ENCODE measurements around the gene KLHL18.
"Not testable (repeated sequence)": the region's sequence is repeated elsewhere in the genome, so short reads cannot be mapped to it uniquely, and the experiment has no call there.

Gene KLHL18

DNA sequence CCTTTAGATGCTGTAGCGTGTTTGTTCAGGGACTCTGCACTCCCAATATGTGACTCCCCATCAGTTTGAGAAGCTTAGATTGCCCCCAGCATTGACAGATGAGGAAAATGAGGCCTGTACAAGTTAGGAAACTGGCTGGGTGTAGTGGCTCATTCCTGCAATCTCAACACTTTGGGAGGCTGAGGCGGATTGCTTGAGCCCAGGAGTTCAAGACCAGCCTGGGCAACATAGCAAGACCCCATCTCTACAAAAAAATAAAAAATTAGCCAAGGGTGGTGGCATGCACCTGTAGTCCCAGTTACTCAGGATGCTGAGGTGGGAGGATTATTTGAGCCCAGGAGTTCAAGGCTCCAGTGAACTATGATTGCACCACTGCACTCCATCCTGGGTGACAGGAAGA is 84.1 kb downstream of the KLHL18 start:
- no peak for DNase-seq

DNA sequence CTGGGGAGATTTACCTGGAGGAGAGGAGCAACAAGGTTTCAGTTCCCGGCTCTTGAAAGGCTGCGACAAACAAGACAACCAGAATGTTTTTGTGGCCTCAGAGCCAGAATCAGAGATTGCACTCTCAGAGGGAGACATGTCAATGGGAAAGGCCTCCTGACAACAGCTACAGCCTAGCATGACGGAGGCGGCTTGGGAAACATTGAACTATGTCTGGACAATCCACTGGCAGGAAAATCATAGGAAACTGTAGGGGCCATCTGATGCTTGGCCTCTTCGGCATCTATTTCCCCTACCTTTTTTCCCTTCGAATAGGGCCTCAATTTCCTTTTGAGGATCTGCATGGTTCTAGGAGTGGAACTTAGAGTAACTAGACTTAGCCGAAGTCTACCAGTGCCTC is 84.9 kb downstream of the KLHL18 start:
- DNase-seq, result no peak

DNA sequence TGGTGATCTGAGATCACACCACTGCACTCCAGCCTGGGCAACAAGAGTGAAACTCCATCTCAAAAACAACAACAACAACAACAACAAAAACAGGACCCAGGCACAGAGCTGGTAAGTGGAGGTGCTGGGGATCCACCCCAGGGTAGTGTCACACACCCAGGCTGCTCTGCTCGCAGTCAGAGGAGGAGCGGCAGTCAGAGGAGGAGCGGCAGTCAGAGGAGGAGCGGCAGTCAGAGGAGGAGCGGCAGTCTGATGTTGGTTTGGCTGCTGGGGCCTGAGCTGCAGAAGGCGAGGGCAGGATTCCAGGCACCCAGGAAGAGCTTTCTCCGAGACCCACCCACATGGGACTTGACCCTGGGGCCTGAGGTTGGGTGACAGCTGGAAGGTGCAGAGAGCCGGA is 87.3 kb downstream of the KLHL18 start:
- DNase-seq, result not testable (repeated sequence)

DNA sequence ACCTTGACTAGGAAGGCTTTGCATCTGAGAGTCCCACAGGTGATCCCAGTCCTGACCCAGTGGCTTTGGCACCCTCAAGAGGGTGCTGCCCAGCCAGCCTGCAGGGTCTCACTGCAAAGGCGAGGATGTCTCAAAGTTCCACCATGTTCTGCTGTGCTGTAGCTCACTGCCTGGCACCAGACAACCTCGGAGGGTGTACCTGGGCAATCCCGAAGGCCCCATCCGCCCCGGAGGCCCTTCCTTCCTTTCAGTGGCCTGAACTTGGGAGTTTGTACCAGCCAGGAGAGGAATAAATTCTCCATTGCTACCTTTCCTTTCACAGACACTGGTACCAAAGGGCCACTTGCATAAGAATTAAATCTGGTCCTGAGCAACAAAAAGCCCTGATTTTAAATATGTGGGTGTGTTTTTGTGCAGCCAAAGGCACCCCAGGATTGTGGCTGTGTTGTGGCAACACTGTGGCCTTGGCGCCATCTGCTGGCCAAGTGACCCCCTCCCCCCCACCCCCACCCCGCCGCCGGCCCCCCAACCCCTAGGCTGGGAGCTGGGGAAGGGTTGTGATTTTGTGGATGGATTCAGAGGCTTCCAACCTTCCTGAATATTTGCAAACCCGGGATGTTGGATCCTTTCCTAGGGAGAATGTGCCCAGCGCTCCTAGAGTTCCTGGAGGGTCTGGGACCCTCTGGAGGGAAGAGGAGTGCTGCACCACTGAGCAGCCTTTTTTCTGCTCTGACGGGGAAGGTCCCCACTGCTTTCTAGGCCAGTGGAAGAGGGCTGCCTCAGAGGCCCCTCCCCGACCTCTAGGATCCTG is 88.3 kb downstream of the KLHL18 start:
- no peak for DNase-seq

DNA sequence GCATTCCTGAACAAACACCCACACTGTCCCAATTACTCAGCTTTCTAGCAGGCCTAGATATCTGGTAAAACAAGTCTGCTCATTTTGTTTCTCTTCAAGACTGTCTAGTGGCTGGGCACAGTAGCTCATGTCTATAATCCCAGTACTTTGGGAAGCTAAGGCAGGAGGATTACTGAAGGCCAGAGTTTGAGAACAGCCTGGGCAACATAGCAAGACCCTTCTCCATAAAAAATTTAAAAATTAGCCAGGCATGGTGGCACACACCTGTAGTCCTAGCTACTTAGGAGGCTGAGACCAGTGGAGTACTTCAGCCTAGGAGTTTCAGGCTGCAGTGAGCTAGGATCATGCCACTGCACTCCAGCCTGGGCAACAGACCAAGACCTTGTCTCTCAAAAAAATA is 91.8 kb downstream of the KLHL18 start:
- DNase-seq, result no peak

DNA sequence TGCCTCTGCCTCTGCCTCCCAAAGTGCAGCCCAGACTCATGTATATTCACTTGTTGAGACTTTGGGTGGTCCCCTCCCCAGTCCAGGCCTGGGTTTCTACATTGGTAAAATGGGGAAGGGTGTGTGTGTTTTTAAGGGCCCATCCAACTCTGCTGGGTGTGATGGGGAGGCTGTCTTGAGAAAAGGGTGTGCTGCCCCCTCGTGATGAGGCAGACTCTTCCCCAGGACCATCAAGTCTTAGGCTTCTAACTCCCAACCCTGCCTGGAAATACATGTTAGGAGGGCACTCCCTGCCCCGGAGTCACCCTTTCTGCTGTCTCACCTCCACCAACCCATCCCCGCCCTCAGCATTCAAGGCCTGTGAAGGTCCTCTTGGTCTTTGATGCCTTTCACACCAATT is 93.6 kb downstream of the KLHL18 start:
- DNase-seq, result no peak

DNA sequence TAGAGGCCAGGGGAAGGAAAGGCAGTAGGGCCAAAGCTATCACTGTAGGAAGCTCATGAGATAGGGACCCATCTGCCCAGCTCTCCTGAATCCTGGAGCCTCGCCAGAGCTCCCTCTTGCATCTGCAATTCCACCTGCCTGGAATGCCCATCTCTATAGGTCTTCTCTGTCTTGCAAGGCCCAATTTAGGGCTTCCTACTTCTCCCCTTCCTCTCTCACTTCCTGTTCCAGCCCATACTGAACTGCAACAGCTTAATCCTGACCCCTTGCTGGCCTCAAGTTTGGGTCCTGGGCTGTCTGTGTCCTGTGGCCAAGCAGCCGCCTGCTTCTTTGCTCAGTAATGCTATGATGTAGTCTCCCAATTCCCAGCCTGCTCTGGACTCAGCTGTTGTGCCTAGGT is 94.4 kb downstream of the KLHL18 start:
- DNase-seq, result no peak

DNA sequence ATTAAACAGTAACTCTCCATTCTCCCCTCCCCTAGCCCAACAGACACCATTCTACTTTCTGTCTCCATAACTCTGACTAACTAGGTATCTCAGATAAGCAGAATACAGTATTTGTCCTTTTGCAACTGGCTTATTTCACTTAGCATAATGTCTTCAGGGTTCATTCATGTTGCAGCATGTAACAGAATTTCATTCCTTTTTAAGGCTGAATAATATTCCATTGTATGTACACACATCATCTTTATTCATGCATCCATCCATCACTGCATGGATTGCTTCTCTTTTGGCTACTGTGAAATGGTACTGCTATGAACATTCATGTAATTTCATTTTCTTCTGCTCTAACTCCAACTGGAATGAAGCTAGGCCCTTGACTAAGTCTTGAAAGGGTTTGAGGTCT is 96.1 kb downstream of the KLHL18 start:
- DNase-seq, result no peak

DNA sequence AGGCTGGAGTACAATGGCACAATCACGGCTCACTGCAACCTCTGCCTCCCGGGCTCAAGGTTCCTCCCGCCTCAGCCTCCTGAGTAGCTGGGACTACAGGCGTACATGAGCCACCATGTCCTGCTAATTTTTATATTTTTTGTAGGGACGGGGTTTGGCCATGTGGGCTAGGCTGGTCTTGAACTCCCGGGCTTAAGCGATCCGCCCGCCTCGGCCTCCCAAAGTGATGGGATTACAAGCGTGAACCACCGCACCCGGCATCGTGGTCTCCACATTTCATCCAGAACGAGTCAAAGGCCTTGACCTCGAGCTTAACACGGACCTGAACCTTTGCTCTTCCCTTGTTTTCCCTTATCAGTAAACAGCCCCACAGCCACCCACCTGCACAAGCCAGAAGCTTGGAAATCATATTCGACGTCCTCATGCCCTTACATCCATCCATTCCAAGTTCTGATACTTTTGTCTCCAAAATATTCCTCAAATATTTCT is 96.7 kb downstream of the KLHL18 start:
- no peak for DNase-seq

DNA sequence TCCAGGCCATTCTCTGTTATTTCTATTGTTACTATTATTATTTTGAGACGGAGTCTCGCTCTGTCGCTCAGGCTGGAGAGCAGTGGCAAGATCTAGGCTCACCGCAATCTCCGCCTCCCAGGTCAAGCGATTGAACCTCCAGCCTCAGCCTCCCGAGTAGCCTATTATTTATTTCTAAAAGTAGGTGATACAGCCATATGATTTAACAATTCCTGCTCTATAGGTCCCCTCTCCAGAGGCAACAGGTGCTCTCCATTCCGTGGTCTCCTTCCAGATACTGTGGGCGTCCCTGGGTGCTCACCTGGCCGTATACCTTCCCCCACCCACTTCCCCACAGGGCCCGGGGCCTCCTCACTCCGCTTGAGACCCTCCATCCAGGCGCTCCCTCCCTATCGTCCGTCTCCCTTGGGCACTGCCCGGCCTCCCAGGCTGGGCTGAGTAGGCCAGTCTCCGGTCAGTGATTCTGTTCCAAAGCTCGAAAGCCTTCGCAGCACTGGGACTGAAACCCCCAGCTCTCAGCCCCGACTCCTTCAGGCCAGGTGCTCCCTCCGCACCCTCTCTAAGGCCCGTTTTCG is 97.4 kb downstream of the KLHL18 start:
- no peak for DNase-seq

DNA sequence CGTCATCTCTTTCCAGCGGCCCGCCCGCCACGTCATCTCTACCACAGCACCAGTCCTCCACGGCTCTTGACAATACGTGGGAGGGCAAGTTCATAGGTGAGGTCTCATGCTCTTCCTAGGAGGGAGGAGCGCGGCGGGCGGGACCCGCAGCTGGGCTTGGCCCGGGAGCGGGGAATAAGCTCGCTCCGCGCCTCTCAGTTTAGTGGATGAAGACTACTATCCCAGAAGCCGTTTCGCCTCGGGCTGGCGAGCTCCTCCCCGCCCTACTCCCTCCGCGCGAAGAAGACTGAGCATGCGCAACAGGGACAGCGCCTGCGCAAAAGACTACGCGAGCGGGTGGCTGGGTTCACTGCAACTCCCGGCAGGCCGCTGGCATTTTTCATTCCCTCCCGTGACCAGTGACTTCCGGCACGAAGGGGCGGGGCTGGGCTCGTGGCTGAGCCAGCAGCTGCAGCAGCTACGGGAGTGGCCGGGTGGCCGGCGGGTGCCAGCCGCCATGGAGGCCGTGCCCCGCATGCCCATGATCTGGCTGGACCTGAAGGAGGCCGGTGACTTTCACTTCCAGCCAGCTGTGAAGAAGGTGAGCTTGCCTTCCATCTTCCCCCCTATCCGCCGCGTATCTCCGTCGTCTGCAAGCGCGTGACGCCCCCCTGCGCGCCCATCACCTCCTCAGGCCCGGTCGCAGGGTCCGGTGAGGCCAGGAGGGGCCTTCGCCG is 98.0 kb downstream of the KLHL18 start, which contains the start of gene PTPN23:
Gene PTPN23, plus strand, starts transcription at position 421 of the 716 bp plus-strand sequence. Its CDS starts 76 bp downstream, at position 497.
- DNase-seq, result peak; percentile 94

DNA sequence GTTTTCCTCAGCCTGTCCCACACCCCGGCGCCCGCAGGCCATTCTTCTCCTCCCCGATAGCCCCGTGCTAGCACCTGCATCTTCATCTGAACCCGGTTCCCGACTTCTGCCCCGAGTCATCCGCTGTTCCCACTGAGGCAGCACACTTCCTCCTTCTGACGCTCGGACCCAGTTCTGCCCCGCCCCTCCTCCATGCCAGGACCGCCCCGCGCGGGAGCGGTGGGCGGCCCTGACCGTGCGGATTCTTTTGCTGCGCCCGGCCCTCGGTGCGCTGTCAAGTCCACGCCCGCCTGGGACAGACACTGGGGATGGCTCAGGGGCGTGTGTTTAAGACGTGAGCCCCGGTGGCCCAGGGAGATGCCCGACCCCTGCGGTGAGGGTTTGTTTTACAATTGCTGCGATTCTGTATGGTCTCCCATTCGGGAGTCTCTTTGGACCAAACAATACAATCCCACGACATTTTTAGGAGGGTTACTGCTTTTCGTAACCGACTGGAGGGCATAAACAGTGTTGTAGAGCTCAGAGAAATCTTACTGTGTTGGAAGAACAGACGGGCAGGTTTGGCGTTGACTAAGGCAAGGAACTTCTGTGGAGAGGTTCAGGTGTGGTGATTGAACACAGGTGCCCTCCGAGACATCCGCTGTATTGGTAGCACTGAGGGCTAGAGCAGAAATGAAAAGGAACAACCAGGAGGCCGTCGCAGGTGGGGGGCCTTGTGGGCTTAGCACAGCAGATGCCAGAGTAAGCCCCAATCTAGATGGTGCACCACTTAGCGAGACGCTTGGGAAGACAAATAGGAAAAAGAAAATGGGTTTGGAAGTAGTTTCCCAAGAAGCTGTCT is 98.8 kb downstream of the KLHL18 start:
- peak; percentile 8 for DNase-seq

DNA sequence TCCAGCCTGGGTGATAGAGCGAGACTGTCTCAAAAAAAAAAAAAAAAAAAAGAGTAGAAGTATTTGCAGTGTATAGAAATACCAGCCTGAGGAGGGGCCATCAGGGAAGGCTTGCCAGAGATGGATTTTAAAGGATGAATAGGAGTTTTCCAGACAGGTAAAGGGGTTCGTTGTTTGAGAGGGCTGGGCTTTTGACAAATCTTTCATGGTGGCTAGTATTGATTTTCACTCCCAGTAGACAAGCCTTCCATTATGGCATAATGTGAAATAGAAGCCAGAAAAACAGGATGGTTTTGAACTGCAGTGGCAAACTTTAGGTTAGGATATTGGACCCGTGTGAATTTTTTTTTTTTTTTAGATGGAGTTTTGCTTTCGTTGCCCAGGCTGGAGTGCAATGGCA is 101.7 kb downstream of the KLHL18 start:
- no peak for DNase-seq

DNA sequence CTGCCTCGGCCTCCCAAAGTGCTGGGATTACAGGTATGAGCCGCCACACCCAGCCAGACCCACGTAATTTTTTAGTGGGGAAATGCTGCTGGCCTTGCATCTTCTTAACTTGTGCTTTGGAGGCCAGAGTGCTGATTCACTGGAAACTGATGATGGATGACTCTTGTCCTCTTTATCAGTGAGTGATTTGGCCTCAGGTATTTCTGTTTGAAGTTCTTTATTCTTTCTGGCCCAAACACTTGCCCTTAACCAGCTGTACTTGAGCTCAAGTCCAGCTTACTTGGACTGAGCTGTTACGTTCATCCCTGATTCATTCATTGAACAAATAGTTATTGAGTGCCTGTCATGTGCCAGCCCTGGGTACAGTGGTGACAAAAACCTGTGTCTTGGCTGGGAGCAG is 102.3 kb downstream of the KLHL18 start:
- DNase-seq, result no peak

DNA sequence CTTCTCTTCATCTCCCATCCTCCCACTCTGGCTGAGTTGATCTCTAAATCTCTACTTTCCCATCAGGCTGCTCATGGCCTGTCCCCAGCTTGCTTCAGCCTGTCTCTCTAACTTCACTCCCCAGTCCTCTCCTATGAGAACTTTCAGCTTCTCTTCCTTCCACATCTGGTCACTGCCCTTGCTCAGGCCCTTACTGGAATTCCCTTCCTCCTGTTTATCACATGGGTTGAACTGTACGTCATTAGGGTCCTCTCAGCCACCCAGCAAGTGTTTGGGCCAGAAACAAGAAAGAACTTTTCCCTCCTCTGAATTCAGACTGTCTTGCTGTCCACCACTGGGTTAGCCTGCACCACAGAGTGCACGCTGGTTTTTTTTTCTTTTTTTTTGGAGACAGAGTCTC is 103.1 kb downstream of the KLHL18 start:
- no peak for DNase-seq

DNA sequence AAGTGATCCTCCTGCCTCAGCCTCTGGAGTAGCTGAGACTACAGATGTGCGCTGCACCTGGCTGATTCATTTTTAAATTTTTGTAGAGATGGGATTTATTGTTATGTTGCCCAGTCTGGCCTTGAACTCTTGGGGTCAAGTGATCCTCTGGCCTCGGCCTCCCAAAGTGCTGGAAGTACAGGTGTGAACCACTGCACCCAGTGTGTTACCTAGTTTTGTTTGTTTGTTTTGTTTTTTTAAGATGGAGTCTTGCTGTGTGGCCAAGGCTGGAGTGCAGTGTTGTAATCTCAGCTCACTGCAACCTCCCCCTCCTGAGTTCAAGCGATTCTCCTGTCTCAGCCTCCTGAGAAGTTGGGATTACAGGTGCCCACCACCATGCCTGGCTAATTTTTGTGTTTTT is 110.2 kb downstream of the KLHL18 start:
- DNase-seq, result no peak

DNA sequence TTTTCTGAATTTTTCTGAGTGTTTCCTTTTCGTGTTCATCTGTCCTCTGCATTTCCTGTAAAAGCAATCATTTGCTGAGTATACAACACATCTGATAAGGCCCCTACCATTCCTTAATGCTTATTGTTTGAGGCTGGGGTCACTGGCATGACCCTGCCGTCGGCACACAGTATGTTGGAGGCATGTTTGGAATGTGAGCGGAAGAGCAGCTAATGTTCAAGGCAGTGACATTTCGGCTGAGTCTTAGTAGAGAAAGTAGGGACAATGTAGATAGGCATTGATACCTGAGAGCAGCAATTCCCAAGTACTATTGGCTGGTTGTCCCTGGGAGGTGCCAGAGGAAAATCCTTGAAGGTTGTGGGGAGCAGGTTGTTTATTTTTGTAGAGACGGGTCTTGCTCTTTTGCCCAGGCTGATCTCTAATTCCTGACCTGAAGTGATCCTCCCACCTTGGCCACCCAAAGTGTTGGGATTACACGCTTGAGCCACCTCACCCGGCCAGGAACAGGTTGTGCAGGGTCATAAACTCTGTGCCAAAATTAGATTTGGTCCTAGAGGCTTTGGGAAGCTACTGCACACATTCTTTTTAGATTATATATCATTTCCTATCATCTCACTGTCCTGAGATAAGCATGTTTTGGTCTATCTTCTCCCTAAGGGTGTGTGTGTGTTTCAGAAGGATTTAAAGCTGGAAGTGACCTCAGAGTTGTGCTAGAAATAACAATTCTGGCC is 111.6 kb downstream of the KLHL18 start:
- DNase-seq, result no peak

DNA sequence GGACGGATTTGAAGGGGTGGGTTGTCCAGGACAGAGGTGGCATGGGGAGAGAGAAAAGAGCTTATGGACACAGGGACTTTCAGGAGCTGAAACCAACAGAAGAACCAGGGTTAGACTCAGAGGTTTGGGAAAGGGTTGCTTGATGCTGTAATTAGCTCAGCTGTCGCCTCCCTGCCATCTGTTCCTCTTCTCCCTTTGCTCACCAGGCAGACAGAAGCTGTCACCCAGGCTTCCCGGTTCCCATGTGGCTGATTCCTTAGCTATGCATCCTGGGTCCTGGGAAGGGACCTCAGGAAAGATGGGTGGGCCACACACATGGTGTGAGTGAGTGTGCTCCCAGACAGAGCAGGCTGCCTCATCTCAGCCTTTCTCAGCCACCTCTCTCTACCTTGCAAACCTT is 112.1 kb downstream of the KLHL18 start:
- DNase-seq, result no peak

All from DMS153 (cell line).